Activated CD4-positive, alpha-beta memory T cell treated with anti-CD3 and anti-CD28 coated beads for 36 hours (primary cell): ENCODE data around the gene SCYL1. TPM values are rescaled to one million over a fixed set of nuclear protein-coding genes. Genes with fewer than 3 reads are reported as not detected.
A peak's percentile ranks its signal among the peaks of the same experiment; 100 is the strongest.

Experiments
- CTCF ChIA-PET: fragments of 350-600 bp; sonication (Branson Sonifier 250); formaldehyde crosslinking; loops from one replicate; lab custom pipeline; 2021; ENCODE audit warnings: antibody characterized with exemption, inconsistent platforms; lab: Charles Lee
- POLR2A ChIA-PET: fragments of 350-600 bp; sonication (Branson Sonifier 250); formaldehyde crosslinking; loops from one replicate; lab custom pipeline; 2021; ENCODE audit warnings: antibody characterized with exemption; lab: Charles Lee
- DNase-seq: peaks from one replicate; pipeline ENCODE4 v3.0.0-alpha.2; 2020
- H3K27ac Mint-ChIP-seq: one replicate; pipeline ENCODE4 v1.8.0; 2021; ENCODE audit warnings: mixed read lengths
- H3K27me3 Mint-ChIP-seq: one replicate; pipeline ENCODE4 v1.8.0; 2021; ENCODE audit warnings: mixed read lengths
- H3K36me3 Mint-ChIP-seq: one replicate; pipeline ENCODE4 v1.8.0; 2021; ENCODE audit warnings: mixed read lengths
- H3K4me1 Mint-ChIP-seq: one replicate; pipeline ENCODE4 v1.8.0; 2021; ENCODE audit warnings: low read depth, mixed read lengths
- H3K4me3 Mint-ChIP-seq: one replicate; pipeline ENCODE4 v1.8.0; 2021; ENCODE audit warnings: mild to moderate bottlenecking, mixed read lengths
- H3K9me3 Mint-ChIP-seq: one replicate; pipeline ENCODE4 v1.8.0; 2021; ENCODE audit warnings: mixed read lengths
- intact Hi-C: fragments of 100-400 bp; cut with micrococcal nuclease; formaldehyde crosslinking; loops from one replicate; pipeline ENCODE4 v1.15.1; 2023
- total RNA-seq, 2 experiments: library from RNA; stranded (reverse); gene quantifications; one replicate each; pipeline ENCODE4 v1.2.3, GENCODE V29; 2021

SCYL1 gene
- total RNA-seq, 2 experiments from 2014 or later: 67.8 to 69.8 TPM

- DNase-seq: peak; percentile 71
- Mint-ChIP-seq H3K9me3 (no peaks in the 10 kb centered on the region), H3K4me3 (no peak overlapping the region), H3K4me1 (peaks cover 40% of the 10 kb centered on the region), H3K27me3 (no peaks in the 10 kb centered on the region), H3K27ac (peak overlapping the region; percentile 67), H3K36me3 (no peaks in the 10 kb centered on the region)
- CTCF ChIA-PET: interaction anchor here (0.7 to 1.9 kb wide), 2 partner anchors 11 to 19 kb away, joined by 3 to 6 read pairs; no protein-coding TSS in a partner anchor
- intact Hi-C loops: loop anchor here (1.0 kb wide), 1 partner anchor 9 kb away; no protein-coding TSS in a partner anchor
- POLR2A ChIA-PET: interaction anchor here (0.5 to 26.8 kb wide), 6 partner anchors 13 to 65 kb away, joined by 3 to 4089 read pairs (median 239); partner anchors contain the start of genes MALAT1 and NEAT1
Measured at GRCh38 chr11:65487467-65488272, 37.2 kb upstream of the SCYL1 start.

GRCh38 chr11:65488273-65489034, 36.4 kb upstream of the SCYL1 start:
- H3K4me1 Mint-ChIP-seq: peaks cover 47% of the 10 kb centered on the region
- POLR2A ChIA-PET: interaction anchor here (0.6 to 26.8 kb wide), 4 partner anchors 14 to 66 kb away, joined by 3 to 4089 read pairs (median 648); partner anchors contain the start of genes MALAT1 and NEAT1
- CTCF ChIA-PET: interaction anchor here (1.3 to 1.9 kb wide), 6 partner anchors 9 to 159 kb away, joined by 3 to 6 read pairs (median 4); partner anchors contain the start of gene MALAT1
- no peaks in the 10 kb centered on the region for H3K36me3 Mint-ChIP-seq
- no peaks in the 10 kb centered on the region for H3K9me3 Mint-ChIP-seq
- intact Hi-C loops: no loop called here
- H3K27ac Mint-ChIP-seq: no peak overlapping the region
- no peak for DNase-seq
- H3K27me3 Mint-ChIP-seq: no peaks in the 10 kb centered on the region
- H3K4me3 Mint-ChIP-seq: no peak overlapping the region

GRCh38 chr11:65489035-65489705, 35.7 kb upstream of the SCYL1 start:
- Mint-ChIP-seq H3K27me3 (no peaks in the 10 kb centered on the region), H3K4me1 (peaks cover 53% of the 10 kb centered on the region), H3K4me3 (no peak overlapping the region), H3K36me3 (no peaks in the 10 kb centered on the region), H3K9me3 (no peaks in the 10 kb centered on the region), H3K27ac (no peak overlapping the region)
- no peak for DNase-seq
- intact Hi-C loops: no loop called here
- CTCF ChIA-PET: interaction anchor here (1.3 to 1.6 kb wide), 5 partner anchors 9 to 159 kb away, joined by 3 to 5 read pairs (median 4); partner anchors contain the start of gene MALAT1
- POLR2A ChIA-PET: interaction anchor here (18.0 to 26.8 kb wide), 3 partner anchors 14 to 67 kb away, joined by 473 to 4089 read pairs (median 824); partner anchors contain the start of genes MALAT1 and NEAT1

GRCh38 chr11:65489706-65490320, 35.1 kb upstream of the SCYL1 start:
- no peak overlapping the region for H3K27ac Mint-ChIP-seq

GRCh38 chr11:65491163-65491465, 33.8 kb upstream of the SCYL1 start:
- CTCF ChIA-PET: interaction anchor here (0.7 to 1.4 kb wide), 4 partner anchors 12 to 66 kb away, joined by 3 to 4 read pairs (median 4); no protein-coding TSS in a partner anchor
- no peak overlapping the region for H3K4me3 Mint-ChIP-seq
- H3K36me3 Mint-ChIP-seq: peaks cover 2% of the 10 kb centered on the region
- no peak for DNase-seq
- intact Hi-C loops: no loop called here
- POLR2A ChIA-PET: interaction anchor here (18.0 to 26.8 kb wide), 3 partner anchors 13 to 69 kb away, joined by 473 to 4089 read pairs (median 824); partner anchors contain the start of genes MALAT1 and NEAT1
- H3K4me1 Mint-ChIP-seq: peaks cover 64% of the 10 kb centered on the region
- no peaks in the 10 kb centered on the region for H3K9me3 Mint-ChIP-seq
- H3K27ac Mint-ChIP-seq: peak overlapping the region; percentile 62
- H3K27me3 Mint-ChIP-seq: no peaks in the 10 kb centered on the region

More at GRCh38 chr11:65489706-65490320, 35.1 kb upstream of the SCYL1 start:
- Mint-ChIP-seq H3K9me3 (no peaks in the 10 kb centered on the region), H3K27me3 (no peaks in the 10 kb centered on the region), H3K4me1 (peaks cover 59% of the 10 kb centered on the region), H3K36me3 (peaks cover 2% of the 10 kb centered on the region), H3K4me3 (no peak overlapping the region)
- ChIA-PET POLR2A (interaction anchor here (18.0 to 26.8 kb wide), 3 partner anchors 14 to 67 kb away, joined by 473 to 4089 read pairs (median 824); partner anchors contain the start of genes MALAT1 and NEAT1), CTCF (interaction anchor here (1.3 to 1.6 kb wide), 5 partner anchors 9 to 160 kb away, joined by 3 to 5 read pairs (median 4); partner anchors contain the start of gene MALAT1)
- intact Hi-C loops: no loop called here
- DNase-seq: no peak

- CTCF ChIA-PET: interaction anchor here (0.7 to 2.7 kb wide), 7 partner anchors 12 to 113 kb away, joined by 3 to 14 read pairs (median 4); no protein-coding TSS in a partner anchor
- POLR2A ChIA-PET: interaction anchor here (1.2 to 26.8 kb wide), 4 partner anchors 12 to 69 kb away, joined by 4 to 4089 read pairs (median 648); partner anchors contain the start of genes MALAT1 and NEAT1
Measured at GRCh38 chr11:65491614-65492386, 33.1 kb upstream of the SCYL1 start.

GRCh38 chr11:65492387-65492636, 32.6 kb upstream of the SCYL1 start:
- ChIA-PET CTCF (interaction anchor here (0.9 to 2.7 kb wide), 4 partner anchors 13 to 96 kb away, joined by 4 to 14 read pairs (median 7); no protein-coding TSS in a partner anchor), POLR2A (interaction anchor here (1.1 to 26.8 kb wide), 5 partner anchors 11 to 91 kb away, joined by 3 to 4089 read pairs (median 473); partner anchors contain the start of genes MALAT1 and NEAT1)
- Mint-ChIP-seq H3K36me3 (peaks cover 2% of the 10 kb centered on the region), H3K4me3 (peak overlapping the region; percentile 48), H3K9me3 (no peaks in the 10 kb centered on the region), H3K27ac (peak overlapping the region; percentile 95), H3K4me1 (peaks cover 68% of the 10 kb centered on the region), H3K27me3 (no peaks in the 10 kb centered on the region)
- no peak for DNase-seq
- intact Hi-C loops: no loop called here

More at GRCh38 chr11:65491614-65492386, 33.1 kb upstream of the SCYL1 start:
- no peak overlapping the region for H3K4me3 Mint-ChIP-seq
- peaks cover 69% of the 10 kb centered on the region for H3K4me1 Mint-ChIP-seq
- peak overlapping the region; percentile 95 for H3K27ac Mint-ChIP-seq
- H3K27me3 Mint-ChIP-seq: no peaks in the 10 kb centered on the region
- intact Hi-C loops: no loop called here
- no peaks in the 10 kb centered on the region for H3K9me3 Mint-ChIP-seq
- peaks cover 2% of the 10 kb centered on the region for H3K36me3 Mint-ChIP-seq
- peak; percentile 39 for DNase-seq

GRCh38 chr11:65492637-65493366, 32.1 kb upstream of the SCYL1 start:
- peak overlapping the region; percentile 95 for H3K27ac Mint-ChIP-seq
- peak; percentile 70 for DNase-seq
- POLR2A ChIA-PET: interaction anchor here (1.1 to 26.8 kb wide), 6 partner anchors 11 to 110 kb away, joined by 3 to 4089 read pairs (median 239); partner anchors contain the start of genes MALAT1 and NEAT1
- intact Hi-C loops: no loop called here
- peaks cover 3% of the 10 kb centered on the region for H3K36me3 Mint-ChIP-seq
- H3K9me3 Mint-ChIP-seq: no peaks in the 10 kb centered on the region
- CTCF ChIA-PET: interaction anchor here (0.8 to 2.7 kb wide), 8 partner anchors 9 to 95 kb away, joined by 3 to 14 read pairs (median 4); no protein-coding TSS in a partner anchor
- H3K27me3 Mint-ChIP-seq: no peaks in the 10 kb centered on the region
- H3K4me1 Mint-ChIP-seq: peaks cover 63% of the 10 kb centered on the region
- peak overlapping the region; percentile 68 for H3K4me3 Mint-ChIP-seq

GRCh38 chr11:65493367-65494176, 31.3 kb upstream of the SCYL1 start:
- Mint-ChIP-seq H3K9me3 (no peaks in the 10 kb centered on the region), H3K27ac (peak overlapping the region; percentile 95), H3K4me3 (peak overlapping the region; percentile 68), H3K27me3 (no peaks in the 10 kb centered on the region), H3K4me1 (peaks cover 57% of the 10 kb centered on the region), H3K36me3 (peaks cover 4% of the 10 kb centered on the region)
- intact Hi-C loops: no loop called here
- DNase-seq: no peak
- ChIA-PET CTCF (interaction anchor here (0.8 to 2.7 kb wide), 6 partner anchors 9 to 78 kb away, joined by 3 to 14 read pairs (median 4); no protein-coding TSS in a partner anchor), POLR2A (interaction anchor here (1.1 to 26.8 kb wide), 6 partner anchors 10 to 110 kb away, joined by 3 to 4089 read pairs (median 239); partner anchors contain the start of genes MALAT1 and NEAT1)
